CD4-positive, alpha-beta T cell treated with Interleukin-12 subunit alpha and Interleukin-12 subunit beta, for 1 hour (primary cell): ENCODE measurements around the gene PGAP1.

ENCODE experiments used
- DNase-seq: peaks from one replicate; pipeline ENCODE4 v3.0.0-alpha.2; 2020

The PGAP1 gene

GRCh38 chr2:196926562-196927375 lies at the start of gene PGAP1:
PGAP1 (minus strand) TSS chr2:196926707; CDS start chr2:196926616, 91 bp downstream.
- peak; percentile 88 for DNase-seq

GRCh38 chr2:196974970-196975369 lies 48.5 kb upstream of the PGAP1 start:
- DNase-seq: no peak

- no peak for DNase-seq
Observed at GRCh38 chr2:196971574-196972279, 45.2 kb upstream of the PGAP1 start.

GRCh38 chr2:196970099-196970498 lies 43.6 kb upstream of the PGAP1 start:
- no peak for DNase-seq

GRCh38 chr2:196968516-196968915 lies 42.0 kb upstream of the PGAP1 start:
- DNase-seq: no peak

GRCh38 chr2:196967775-196968174 lies 41.3 kb upstream of the PGAP1 start:
- DNase-seq: no peak

GRCh38 chr2:196967116-196967515 lies 40.6 kb upstream of the PGAP1 start:
- DNase-seq: no peak

- DNase-seq: no peak
Observed at GRCh38 chr2:196966061-196966460, 39.6 kb upstream of the PGAP1 start.

GRCh38 chr2:196965651-196966050 lies 39.1 kb upstream of the PGAP1 start:
- no peak for DNase-seq

- DNase-seq: no peak
Observed at GRCh38 chr2:196963961-196964360, 37.5 kb upstream of the PGAP1 start.

- DNase-seq: no peak
Observed at GRCh38 chr2:196963043-196963442, 36.5 kb upstream of the PGAP1 start.

GRCh38 chr2:196962325-196962724 lies 35.8 kb upstream of the PGAP1 start:
- no peak for DNase-seq

GRCh38 chr2:196961889-196962288 lies 35.4 kb upstream of the PGAP1 start:
- DNase-seq: no peak

- DNase-seq: no peak
Observed at GRCh38 chr2:196959734-196960338, 33.3 kb upstream of the PGAP1 start.

- DNase-seq: no peak
Observed at GRCh38 chr2:196959281-196959680, 32.8 kb upstream of the PGAP1 start.

- no peak for DNase-seq
Observed at GRCh38 chr2:196957881-196958525, 31.5 kb upstream of the PGAP1 start.

GRCh38 chr2:196957442-196957841 lies 30.9 kb upstream of the PGAP1 start:
- no peak for DNase-seq

GRCh38 chr2:196956069-196956468 lies 29.6 kb upstream of the PGAP1 start:
- no peak for DNase-seq

GRCh38 chr2:196955036-196955435 lies 28.5 kb upstream of the PGAP1 start:
- no peak for DNase-seq

- no peak for DNase-seq
Observed at GRCh38 chr2:196954001-196954400, 27.5 kb upstream of the PGAP1 start.

GRCh38 chr2:196952936-196953335 lies 26.4 kb upstream of the PGAP1 start:
- no peak for DNase-seq

GRCh38 chr2:196951973-196952372 lies 25.5 kb upstream of the PGAP1 start:
- DNase-seq: no peak

- no peak for DNase-seq
Observed at GRCh38 chr2:196949116-196949515, 22.6 kb upstream of the PGAP1 start.
